DOHH2 (cell line): Measurements from ENCODE around the gene ACKR3.

ENCODE experiments used
- H3F3A ChIP-seq: fragments of 200-600 bp; sonication (generic), shearing (Covaris generic); 2 replicates; pipeline ENCODE4 v1.6.0; 2016; ENCODE audit warnings: antibody characterized with exemption, mild to moderate bottlenecking; ENCODE audit not compliant: control insufficient read depth, insufficient read depth
- H3K27ac ChIP-seq: fragments of 200-600 bp; sonication (generic); 2 replicates; pipeline ENCODE4 v1.5.1; 2014; ENCODE audit warnings: low read depth, mild to moderate bottlenecking, low read length, moderate library complexity
- H3K27me3 ChIP-seq: fragments of 200-600 bp; sonication (generic); 2 replicates; pipeline ENCODE4 v1.6.1; 2014; ENCODE audit warnings: mild to moderate bottlenecking, low read length, mixed read lengths; ENCODE audit not compliant: control insufficient read depth
- H3K36me3 ChIP-seq: fragments of 200-600 bp; sonication (generic); 2 replicates; pipeline ENCODE4 v1.6.1; 2014; ENCODE audit warnings: mild to moderate bottlenecking, low read length, moderate library complexity, mixed read lengths; ENCODE audit not compliant: control insufficient read depth
- H3K4me1 ChIP-seq: fragments of 200-600 bp; sonication (generic); 2 replicates; pipeline ENCODE4 v1.6.1; 2014; ENCODE audit warnings: mild to moderate bottlenecking, low read length, mixed read lengths; ENCODE audit not compliant: control insufficient read depth
- H3K4me2 ChIP-seq: fragments of 200-600 bp; sonication (generic); 2 replicates; pipeline ENCODE4 v1.6.0; 2014; ENCODE audit warnings: mild to moderate bottlenecking, low read length, moderate library complexity
- H3K4me3 ChIP-seq: fragments of 200-600 bp; sonication (generic); 2 replicates; pipeline ENCODE4 v1.5.1; 2014; ENCODE audit warnings: mild to moderate bottlenecking, low read length, mixed read lengths
- H3K79me2 ChIP-seq: fragments of 200-600 bp; sonication (generic); 2 replicates; pipeline ENCODE4 v1.6.1; 2014; ENCODE audit warnings: mild to moderate bottlenecking, low read length, mixed read lengths; ENCODE audit not compliant: control insufficient read depth
- H3K9me2 ChIP-seq: fragments of 200-600 bp; sonication (generic); replicated peaks from 2 replicates; pipeline ENCODE4 v1.6.1; 2014; ENCODE audit warnings: mild to moderate bottlenecking, low read length, mixed read lengths; ENCODE audit not compliant: control insufficient read depth
- H3K9me3 ChIP-seq: fragments of 200-600 bp; sonication (generic); 2 replicates; pipeline ENCODE4 v1.6.1; 2014; ENCODE audit warnings: antibody characterized with exemption, low read length, mixed read lengths; ENCODE audit not compliant: control insufficient read depth, insufficient read depth
- H4K20me1 ChIP-seq: fragments of 200-600 bp; sonication (generic); 2 replicates; pipeline ENCODE4 v1.6.0; 2014; ENCODE audit warnings: low read depth, mild to moderate bottlenecking, antibody characterized with exemption, low read length, moderate library complexity; ENCODE audit not compliant: control insufficient read depth, insufficient read depth
- EZH2phosphoT487 ChIP-seq: fragments of 200-600 bp; sonication (generic); IDR thresholded peaks from 2 replicates; pipeline ENCODE4 v1.6.1; 2017; ENCODE audit warnings: borderline replicate concordance, mild to moderate bottlenecking, antibody characterized with exemption, low read length, moderate library complexity, mixed read lengths
- TF ChIP-seq, protein P1 (sequence below): fragments of 200-600 bp; sonication (generic); IDR thresholded peaks from one replicate; pipeline ENCODE4 v1.5.1; 2014; ENCODE audit warnings: antibody characterized with exemption, mild to moderate bottlenecking, low read depth, low read length; ENCODE audit not compliant: poor library complexity, severe bottlenecking

Gene ACKR3

DNA sequence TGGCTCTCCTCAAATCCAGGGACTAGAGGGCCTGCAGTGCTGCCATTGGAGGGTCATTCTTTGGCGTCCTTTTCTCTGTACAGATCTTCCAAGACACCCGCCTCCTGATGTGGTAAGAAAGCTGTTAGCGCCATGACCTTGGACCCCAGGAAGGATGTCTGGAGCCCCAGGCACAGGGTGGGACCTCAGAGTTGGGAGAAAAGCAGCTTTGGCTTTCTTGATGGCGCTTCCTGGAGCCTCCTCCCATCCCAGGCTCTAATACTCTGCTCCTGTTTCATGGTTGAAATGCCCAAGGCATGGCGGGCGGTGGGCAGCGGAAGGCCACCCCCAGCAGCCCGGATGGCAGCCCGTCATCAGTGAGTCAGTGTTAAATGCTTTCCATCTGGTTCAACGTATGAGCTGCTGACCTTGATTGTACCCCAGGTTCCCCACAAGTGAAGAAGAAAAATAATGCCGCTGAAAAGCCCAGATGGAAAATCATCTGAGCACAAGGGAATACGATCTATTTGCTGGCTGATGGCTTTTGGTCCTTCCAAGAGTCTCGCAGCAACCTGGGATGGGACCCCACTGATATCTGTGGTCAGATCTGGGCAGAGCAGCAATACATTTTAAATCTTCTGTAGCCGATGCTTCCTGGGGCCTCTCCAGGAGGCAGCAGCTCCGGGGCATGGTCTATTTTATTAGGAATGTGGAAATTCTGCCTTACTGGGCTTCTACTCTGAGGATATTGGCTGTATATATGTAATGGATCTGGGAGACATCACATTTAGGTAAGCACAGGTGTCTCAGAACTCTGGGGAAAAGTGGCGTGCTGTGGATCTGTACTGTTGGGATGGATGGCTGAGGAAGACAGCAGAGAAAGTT, 15.1 kb downstream of the ACKR3 start:
- no peaks in the 10 kb centered on the region for H3K36me3 ChIP-seq
- no peaks in the 10 kb centered on the region for H3F3A ChIP-seq
- H3K27ac ChIP-seq, result no peak overlapping the region
- no peaks in the 10 kb centered on the region for H4K20me1 ChIP-seq
- H3K9me2 ChIP-seq, result no peaks in the 10 kb centered on the region
- H3K4me3 ChIP-seq, result no peak overlapping the region
- TF ChIP-seq, protein P1, sequence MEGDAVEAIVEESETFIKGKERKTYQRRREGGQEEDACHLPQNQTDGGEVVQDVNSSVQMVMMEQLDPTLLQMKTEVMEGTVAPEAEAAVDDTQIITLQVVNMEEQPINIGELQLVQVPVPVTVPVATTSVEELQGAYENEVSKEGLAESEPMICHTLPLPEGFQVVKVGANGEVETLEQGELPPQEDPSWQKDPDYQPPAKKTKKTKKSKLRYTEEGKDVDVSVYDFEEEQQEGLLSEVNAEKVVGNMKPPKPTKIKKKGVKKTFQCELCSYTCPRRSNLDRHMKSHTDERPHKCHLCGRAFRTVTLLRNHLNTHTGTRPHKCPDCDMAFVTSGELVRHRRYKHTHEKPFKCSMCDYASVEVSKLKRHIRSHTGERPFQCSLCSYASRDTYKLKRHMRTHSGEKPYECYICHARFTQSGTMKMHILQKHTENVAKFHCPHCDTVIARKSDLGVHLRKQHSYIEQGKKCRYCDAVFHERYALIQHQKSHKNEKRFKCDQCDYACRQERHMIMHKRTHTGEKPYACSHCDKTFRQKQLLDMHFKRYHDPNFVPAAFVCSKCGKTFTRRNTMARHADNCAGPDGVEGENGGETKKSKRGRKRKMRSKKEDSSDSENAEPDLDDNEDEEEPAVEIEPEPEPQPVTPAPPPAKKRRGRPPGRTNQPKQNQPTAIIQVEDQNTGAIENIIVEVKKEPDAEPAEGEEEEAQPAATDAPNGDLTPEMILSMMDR, result no peak
- TF ChIP-seq EZH2phosphoT487, result no peak
- H3K4me2 ChIP-seq, result no peak overlapping the region
- no peaks in the 10 kb centered on the region for H3K27me3 ChIP-seq
- no peaks in the 10 kb centered on the region for H3K9me3 ChIP-seq
- H3K79me2 ChIP-seq, result no peaks in the 10 kb centered on the region
- H3K4me1 ChIP-seq, result no peaks in the 10 kb centered on the region

DNA sequence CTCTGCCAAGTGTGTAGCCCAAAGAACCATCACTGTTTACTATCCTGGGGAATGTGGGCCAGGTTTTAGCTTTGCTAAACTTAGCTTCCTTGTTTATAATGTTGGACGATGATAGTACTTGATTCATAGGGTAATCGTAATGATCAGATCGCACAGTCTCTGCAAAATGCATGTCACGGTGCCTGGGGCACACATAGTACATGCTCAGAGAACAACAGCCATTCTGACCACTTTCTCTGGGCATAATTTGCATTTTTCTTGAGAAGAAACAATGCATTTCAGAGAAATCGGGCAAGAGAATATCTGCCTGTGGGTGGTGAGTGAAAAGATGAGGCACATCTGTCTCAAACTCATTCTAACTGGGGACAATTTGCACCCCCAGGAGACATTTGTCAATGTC, 16.3 kb downstream of the ACKR3 start:
- Histone ChIP-seq H4K20me1 (no peaks in the 10 kb centered on the region), H3K27me3 (no peaks in the 10 kb centered on the region), H3K4me2 (no peak overlapping the region), H3K4me1 (no peaks in the 10 kb centered on the region), H3F3A (no peaks in the 10 kb centered on the region), H3K4me3 (no peak overlapping the region), H3K79me2 (no peaks in the 10 kb centered on the region), H3K9me2 (no peaks in the 10 kb centered on the region), H3K27ac (no peak overlapping the region), H3K9me3 (no peaks in the 10 kb centered on the region), H3K36me3 (no peaks in the 10 kb centered on the region)
- no peak for TF ChIP-seq EZH2phosphoT487
- TF ChIP-seq, protein P1, result no peak

DNA sequence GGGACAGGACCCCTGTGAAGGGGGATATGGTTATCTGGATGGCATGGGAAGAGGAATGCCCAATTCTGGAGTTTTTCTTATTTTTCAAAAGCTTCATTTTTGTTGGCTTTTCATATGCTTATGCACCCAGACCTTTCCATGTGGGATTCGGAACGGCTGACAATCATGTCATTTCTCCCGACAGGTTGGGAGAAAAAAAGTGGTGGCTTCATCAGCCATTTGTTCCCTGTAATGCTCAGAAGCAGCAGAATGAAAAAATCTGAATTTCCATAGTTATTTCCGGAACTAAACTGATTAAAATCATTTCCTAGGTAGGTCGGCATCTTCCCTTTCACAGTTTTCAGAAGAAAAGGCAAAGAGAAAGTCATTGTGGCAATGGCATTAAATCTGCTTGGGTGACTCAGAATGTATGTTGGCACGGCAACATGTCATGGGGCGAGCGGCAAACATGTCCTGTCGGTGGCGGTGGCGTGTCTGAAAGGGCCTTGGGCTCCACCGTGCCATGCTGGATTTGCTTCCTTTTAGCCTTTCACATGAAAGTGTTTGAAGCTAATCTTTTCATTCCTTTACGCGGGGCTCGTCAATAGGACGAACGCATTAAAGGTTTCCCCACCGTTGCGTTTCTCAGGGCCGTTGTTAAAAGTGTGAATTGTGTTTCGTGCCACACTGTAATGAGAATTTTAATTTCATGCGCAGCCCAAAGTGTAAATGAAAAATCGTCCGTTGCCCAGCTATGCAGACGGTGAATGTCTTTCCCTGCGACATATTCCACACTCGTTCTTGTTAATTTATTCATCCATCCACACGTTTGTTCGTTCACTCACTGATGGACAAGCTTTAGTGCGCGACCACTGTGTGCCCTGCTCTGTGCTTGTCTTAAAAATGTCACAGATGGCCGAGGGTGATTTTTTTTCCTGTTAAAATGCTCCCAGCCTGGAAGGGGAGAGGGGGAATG, 18.5 kb downstream of the ACKR3 start:
- Histone ChIP-seq H3K4me3 (no peak overlapping the region), H3K9me3 (no peaks in the 10 kb centered on the region; the same call in 1 of the 2 replicates), H3F3A (no peaks in the 10 kb centered on the region), H4K20me1 (no peaks in the 10 kb centered on the region), H3K4me1 (no peaks in the 10 kb centered on the region), H3K27ac (no peak overlapping the region), H3K27me3 (no peaks in the 10 kb centered on the region), H3K79me2 (no peaks in the 10 kb centered on the region), H3K4me2 (no peak overlapping the region), H3K36me3 (no peaks in the 10 kb centered on the region), H3K9me2 (no peaks in the 10 kb centered on the region)
- TF ChIP-seq, protein P1, result no peak
- no peak for TF ChIP-seq EZH2phosphoT487
